GM12801 (cell line): Measurements from ENCODE around the gene EGFR.

Experiments used
- TF ChIP-seq, protein P1 (sequence below): IDR thresholded peaks from one replicate; pipeline ENCODE4 v1.5.1; 2011; ENCODE audit warnings: control low read depth; ENCODE audit not compliant: insufficient read length; ENCODE audit errors: extremely low read depth

Gene EGFR

DNA sequence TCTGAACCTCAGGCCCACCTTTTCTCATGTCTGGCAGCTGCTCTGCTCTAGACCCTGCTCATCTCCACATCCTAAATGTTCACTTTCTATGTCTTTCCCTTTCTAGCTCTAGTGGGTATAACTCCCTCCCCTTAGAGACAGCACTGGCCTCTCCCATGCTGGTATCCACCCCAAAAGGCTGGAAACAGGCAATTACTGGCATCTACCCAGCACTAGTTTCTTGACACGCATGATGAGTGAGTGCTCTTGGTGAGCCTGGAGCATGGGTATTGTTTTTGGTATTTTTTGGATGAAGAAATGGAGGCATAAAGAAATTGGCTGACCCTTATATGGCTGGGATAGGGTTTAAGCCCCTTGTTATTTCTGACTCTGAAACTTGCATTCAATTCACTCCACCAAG, 156.0 kb downstream of the EGFR start:
- TF ChIP-seq, protein P1, sequence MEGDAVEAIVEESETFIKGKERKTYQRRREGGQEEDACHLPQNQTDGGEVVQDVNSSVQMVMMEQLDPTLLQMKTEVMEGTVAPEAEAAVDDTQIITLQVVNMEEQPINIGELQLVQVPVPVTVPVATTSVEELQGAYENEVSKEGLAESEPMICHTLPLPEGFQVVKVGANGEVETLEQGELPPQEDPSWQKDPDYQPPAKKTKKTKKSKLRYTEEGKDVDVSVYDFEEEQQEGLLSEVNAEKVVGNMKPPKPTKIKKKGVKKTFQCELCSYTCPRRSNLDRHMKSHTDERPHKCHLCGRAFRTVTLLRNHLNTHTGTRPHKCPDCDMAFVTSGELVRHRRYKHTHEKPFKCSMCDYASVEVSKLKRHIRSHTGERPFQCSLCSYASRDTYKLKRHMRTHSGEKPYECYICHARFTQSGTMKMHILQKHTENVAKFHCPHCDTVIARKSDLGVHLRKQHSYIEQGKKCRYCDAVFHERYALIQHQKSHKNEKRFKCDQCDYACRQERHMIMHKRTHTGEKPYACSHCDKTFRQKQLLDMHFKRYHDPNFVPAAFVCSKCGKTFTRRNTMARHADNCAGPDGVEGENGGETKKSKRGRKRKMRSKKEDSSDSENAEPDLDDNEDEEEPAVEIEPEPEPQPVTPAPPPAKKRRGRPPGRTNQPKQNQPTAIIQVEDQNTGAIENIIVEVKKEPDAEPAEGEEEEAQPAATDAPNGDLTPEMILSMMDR, result no peak

DNA sequence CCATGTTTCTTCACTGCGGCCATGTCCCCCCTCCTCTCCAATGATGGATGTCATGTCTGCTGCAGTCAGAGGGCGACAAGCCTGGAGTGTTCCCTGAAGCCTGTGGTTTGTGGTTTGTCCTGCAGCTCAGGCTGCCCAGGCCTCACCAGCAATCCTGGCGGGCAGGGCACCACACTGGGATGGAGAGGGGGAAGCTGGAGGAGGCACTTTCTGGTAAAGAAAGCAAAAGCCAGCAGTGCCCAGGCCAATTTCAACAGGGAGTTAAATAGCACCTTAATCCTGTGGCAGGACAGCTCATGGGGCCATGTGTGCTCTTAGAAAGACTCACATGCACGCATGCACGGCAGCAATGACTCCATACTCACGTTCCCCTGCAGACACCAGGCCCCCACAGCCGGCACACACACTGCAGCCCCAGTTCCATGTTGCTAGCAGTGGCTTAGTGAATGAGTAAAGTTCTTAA, 158.3 kb downstream of the EGFR start:
- TF ChIP-seq, protein P1, result no peak

DNA sequence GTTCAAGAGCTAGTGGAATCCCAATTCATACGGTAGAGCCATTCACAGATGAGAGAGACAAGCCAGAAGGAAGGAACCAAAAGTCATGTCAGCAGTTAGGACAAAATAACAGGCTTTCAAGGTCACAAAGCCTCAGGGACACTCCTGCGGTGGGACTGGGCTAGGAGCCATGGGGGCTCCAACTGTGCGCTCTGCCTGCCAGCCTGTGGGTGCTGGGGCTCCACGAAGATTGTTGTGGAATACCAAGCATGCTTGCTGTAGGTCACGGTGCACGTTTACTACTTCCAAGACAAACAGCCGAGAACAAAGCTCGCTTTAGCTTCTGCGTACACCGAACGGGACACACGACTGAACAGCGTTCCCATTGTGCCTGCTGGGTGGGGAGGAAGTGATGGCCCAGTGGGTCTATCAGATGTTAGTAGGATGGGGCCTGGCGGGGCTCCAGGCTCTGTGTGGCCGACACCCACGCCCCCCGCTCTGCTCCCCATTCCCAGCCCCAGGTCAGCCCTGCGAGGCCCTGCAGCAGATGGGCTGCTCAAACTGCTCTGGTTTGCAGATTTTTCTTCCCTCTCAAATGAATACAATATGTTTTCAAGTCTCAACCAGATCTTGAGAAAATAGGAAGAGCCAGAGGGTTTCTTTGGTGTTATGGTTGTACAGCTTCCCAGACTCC, 158.9 kb downstream of the EGFR start:
- TF ChIP-seq, protein P1, result no peak

DNA sequence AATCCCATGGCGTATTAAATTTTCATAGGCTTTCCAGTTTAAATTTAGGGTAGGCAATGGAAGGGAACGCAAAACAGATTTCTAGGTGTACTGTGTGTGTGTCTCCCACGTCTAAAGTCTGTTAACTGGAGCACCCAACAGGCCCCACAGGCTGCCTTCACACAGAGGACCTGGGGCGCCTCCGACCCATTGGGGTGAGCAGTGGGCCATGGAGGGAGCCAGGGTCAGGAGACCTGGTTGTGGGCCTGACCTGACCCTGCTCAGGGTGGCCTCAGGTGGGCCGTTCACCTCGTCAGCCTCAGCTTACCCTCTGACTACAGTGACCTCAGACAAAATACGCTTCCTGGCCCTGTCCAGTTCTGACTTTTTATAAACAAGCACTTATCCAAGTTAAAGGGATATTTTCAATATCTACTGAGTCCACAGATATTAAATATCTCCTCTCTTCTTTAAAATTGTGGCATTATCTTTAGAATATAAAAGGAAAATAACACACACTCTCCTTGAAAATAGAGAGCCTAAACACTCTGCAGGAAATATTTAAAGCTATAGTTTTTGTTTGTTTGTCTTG, 159.6 kb downstream of the EGFR start:
- TF ChIP-seq, protein P1, result no peak

DNA sequence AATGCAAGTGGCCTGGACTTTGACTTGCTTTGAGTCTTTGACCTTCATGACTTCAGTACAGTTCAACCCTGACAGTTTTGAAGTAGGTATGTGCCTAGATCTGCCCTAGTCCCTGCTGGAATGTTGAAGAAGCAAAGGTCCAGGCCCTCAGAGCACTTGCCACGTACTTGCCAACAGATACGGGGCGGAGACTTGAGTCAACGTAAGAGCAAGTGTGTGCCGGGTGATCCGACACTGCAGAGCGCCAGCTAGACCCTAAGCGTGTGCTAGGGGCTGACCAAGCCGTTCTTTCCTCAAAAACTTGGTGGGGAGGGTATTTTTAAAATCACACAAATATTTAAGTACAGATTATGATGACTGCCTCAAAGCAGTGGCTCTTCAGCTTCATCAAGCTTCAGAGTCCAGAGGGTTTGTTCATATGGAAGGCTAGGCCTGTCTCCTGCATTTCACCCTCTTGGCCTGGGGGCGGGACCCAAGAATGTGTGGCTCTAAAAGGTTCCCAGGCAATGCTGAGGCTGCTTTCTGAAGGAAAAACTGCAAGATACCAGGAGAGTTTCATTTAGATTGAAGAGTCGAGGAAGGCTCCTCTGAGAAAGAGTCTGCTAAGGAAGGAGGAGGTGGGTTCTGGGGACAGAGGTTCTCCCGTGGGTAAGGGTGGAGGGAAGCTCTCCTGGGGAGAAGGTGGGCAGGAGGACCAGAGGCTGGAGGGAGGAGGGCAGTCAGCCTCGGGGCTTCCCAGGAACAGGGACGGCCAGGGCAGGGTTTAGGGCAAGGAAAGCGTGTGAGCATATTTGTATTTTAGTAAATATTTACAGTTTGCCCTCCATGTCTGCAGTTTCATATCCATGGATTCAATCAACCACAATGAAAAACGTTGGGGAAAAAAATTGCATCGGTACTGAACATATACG, 160.3 kb downstream of the EGFR start:
- TF ChIP-seq, protein P1, result no peak

DNA sequence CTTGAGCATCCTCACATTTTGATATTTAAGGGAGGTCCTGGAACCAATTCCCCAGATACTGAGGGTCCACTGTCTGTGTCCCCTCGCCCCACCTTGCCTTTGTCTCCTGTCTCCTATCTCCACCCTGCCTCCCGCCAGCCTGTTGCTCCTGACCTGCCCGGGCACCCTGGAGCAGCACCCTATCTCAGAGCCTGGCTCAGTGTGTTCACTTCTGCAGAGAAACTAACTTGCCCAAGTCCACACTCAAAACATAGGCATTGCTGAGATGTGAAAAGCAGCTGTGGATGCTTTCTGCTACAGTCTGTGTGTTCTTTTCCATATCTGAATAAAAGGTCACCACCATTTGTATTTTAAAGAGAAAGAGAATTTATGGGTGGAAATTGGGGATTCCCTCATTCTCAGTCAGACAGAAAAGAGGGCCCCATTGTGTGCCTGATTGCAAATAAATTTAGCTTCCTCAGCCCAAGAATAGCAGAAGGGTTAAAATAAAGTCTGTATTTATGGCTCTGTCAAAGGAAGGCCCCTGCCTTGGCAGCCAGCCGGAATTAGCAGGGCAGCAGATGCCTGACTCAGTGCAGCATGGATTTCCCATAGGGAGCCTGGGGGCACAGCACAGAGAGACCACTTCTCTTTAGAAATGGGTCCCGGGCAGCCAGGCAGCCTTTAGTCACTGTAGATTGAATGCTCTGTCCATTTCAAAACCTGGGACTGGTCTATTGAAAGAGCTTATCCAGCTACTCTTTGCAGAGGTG, 161.3 kb downstream of the EGFR start:
- TF ChIP-seq, protein P1, result no peak
